Activated CD8-positive, alpha-beta memory T cell treated with anti-CD3 and anti-CD28 coated beads for 48 hours (primary cell): ENCODE measurements around the gene CAVIN2.
A peak's percentile ranks its signal among the peaks of the same experiment; 100 is the strongest.

Experiments used
- DNase-seq, 3 experiments: peaks; one replicate each; pipeline ENCODE4 v3.0.0-alpha.2; 2020; ENCODE audit warnings: low read depth in 2 of 3, low spot score in 2 of 3

The CAVIN2 gene

DNA sequence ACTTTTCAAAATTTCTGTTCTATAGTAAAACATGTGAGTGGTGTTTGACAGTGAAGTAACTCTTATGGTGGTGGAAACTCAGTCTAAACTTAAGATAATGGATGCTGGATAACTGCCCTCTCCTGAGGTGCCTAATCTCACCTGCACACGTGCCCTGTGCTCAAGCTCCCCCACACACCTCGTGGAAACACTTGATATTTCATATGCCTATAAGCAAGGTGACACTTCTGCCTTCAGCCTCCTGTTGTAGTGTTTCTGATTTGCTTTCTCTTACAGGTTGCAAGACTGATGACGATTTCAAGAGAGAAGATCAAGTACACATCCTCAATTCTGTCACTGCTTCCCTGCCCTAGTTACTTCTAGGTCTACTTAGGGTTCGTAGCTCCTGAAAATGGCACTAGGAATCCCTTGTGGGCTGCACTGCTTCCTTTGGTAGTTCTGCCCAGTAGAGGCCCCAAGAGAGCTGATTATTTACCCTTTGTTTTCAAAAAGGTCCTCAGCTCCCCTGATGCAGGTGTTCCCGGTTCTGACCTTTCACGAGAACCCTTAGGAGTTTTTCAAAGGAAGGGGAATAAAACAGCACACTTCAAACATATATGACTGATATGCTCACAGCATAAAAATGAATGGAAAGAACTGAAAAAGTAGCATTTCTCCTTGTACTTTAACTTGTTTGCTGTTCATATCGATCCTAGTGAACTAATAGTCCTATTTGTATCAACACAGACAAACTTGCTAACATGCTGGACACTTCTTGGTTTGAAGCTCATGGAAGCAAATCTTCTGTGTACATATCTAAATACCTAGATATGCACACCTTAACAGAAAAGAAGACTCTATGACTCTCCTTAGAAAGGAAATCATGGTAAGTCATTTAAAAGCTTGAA is 6.7 kb downstream of the CAVIN2 start:
- no peak for DNase-seq

DNA sequence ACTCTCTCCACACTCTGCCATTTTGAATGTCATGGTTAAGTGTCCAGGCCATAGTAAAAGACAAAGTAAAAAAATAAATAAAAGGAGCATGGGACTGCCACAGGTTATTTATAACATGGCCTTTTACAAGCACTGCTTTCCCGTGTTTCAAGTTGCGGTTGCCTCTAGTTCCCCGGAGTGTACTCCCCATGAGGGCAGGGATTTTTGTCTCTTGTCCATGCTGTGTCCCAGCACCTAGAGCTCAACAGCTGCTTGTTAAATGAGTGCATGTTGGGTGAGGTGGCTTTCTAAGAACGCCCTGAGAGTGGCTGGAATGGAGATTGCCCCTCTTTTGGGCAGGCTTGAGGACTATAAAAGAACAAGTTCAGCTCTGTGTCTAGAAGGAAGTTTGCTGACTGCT is 8.4 kb downstream of the CAVIN2 start:
- DNase-seq: no peak

DNA sequence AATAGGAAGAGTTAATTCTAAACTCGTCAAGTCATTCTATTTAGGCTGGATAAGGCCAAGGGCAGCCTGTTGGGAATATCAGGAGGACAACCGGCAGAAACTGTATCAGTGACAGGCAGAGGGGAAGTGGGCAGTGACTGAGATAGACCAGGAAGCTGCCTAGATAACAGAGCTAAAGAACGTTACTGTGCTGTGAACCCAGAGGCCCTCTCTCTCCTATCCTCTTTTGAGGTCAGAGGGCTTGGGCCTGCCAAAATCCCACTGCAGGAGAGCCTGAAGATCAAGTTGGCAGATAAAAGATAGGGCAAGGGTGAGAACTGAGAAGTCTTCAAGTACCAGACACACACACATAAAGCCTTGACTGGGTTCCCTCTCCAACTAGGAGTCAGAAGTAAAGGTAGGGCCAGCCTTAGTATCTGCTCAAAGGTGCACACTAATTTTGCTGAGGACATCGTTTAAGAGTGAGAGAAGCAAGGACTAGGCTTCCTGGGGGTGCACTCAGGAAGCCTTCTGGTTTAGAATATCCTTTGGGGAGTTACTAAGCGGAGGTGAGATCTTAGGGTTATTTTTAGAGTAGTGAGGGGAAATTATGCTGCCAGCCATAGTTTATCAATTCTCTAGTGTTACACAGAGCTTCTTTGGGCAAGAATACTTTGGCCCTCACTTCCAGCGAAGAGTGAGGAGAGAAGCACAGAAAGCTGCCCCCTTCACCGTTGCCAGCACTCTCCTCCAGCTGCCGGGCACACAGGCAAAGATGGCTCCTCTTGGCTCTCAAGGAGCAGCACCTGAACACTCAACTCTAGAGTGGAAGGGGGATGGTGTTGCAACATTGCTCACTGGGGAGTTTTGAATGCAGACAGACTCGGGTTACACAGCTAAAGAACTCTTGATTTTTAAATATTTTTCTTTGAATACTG is 9.8 kb downstream of the CAVIN2 start:
- no peak for DNase-seq

DNA sequence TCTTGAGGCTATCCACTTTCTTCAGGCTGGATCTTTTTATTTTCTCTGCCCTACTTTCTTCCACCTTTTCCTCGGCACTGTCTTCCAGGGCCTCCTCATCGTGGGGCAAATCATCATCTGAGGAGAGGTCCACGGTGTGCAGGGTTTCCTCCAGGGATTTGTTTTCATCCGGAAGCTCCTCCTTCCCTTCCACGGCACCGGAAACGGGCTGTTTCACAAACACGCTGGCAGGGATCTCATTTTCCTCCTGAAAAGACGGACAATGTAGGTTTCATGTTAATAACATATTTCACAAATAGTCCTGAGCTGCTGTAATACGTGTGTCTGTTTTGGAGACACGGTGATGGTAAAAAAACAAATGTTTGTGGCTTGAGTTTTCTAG is 10.4 kb downstream of the CAVIN2 start:
- no peak for DNase-seq

DNA sequence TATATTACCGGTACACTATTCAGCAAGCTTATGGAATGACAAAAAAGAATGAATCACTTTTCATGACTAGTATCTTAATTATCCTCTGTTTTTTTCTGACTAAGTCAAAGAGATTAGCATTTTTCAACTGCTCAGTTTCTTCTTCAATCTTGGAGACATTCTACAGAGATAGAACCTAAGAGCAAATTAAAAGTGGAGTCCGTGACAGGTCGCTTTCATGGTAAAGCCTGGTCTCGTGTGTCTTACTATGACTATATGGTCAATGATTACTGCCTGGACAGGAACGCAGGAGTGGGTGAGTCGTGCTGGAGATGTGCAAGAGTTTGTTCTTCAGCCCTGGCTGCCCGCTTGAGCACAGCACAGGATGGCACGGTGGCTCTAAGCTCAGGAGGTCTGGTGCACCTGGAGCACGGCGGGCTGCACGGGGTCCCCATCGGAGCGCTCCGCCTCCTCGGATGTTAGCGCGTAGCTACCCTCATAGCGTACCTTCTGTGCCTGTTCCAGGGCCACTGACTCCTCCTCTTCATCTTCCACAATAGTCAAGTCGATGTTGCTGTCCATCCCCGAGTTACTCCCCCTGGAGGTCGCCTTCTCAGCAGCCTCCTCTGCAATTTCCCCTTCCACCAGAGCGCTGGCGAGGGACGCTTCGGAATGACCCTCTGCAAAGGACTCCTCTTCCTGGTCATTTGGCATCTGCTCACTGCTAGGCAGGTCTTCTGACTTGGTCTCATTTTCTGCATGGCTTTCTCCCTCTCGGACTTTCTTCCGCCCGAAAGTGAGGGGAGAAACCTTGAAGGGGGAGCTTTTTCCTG is 11.1 kb downstream of the CAVIN2 start:
- no peak for DNase-seq

DNA sequence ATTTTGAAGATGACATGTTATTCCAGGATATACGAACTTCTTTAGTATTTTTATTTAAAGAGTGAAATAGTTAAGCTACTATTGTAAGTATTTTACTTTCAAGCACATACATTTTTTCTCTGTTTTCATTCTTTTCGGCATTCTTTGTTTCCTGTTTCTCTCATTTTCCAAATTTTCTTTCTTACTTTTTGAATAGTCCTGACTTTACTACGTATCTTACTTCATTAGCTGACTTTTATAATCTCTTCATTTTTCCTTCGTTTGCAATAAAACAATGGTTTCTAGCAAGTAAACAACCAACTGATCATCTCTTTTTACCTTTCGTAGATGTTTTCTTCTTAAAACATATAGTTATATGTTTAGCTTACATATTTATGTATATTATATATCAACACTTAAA is 11.8 kb downstream of the CAVIN2 start:
- DNase-seq: no peak

DNA sequence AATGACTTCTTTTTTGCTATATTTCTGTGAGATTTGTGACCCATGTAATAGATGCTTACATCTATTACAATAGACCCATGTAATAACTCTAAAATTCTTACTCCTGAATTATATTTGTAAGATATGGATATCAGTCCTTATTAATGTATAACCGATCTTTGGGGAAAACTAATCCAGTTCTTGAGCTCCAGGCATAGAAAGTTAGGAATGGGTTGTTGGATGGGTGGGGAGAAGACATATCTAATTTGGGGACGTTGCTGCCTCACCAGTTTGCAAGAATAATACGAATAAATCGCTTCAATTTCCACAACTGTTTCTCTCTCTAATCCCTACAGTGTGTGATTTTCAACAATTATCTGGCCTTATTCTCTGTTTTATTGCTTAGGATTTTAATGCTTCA is 13.5 kb downstream of the CAVIN2 start:
- DNase-seq: no peak

DNA sequence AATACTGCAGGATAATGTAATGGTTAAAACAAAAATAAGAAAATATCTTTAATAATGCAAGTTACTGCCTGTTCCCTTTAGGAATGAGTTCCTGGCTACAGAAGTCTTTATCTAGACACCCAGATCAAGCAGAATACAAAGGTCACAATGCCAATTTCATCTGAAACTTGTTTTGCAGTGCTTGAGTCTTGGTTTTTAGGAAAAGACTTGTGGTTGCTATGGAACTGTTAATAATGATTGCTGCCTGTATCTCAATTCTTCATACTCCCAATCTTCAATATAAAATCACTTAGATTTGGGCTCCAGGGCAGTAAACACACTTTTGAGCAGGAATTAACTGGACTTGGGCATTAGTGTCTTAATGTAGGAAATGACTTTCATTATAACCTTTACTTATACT is 14.2 kb downstream of the CAVIN2 start:
- no peak for DNase-seq

DNA sequence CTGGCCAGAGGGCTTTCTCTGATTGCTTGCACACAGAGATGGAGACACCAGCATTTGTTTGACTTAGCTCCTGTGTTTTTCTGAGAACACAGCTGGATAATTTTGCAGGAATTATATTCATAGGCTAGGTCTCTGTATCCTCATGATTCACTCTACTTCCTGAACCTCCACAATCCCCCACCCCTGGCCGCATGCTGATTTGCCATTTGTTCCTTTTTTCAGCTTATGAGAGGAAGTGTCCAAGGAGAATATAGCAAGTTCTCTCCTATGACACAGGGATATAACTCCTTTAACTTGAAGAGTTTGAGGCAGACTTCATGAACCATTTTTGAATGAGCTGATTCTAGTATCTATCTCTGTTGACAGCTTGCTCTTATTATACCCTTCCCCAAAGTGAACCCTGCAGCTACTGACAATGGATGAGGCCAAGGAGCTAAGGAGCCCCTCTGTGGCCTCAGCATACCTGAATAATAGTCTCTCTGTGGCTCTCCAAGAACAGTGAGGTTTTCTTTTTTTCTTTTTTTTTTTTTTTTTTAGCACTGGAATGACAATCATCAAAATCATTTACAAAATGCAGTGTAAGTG is 15.4 kb downstream of the CAVIN2 start:
- DNase-seq: no peak

DNA sequence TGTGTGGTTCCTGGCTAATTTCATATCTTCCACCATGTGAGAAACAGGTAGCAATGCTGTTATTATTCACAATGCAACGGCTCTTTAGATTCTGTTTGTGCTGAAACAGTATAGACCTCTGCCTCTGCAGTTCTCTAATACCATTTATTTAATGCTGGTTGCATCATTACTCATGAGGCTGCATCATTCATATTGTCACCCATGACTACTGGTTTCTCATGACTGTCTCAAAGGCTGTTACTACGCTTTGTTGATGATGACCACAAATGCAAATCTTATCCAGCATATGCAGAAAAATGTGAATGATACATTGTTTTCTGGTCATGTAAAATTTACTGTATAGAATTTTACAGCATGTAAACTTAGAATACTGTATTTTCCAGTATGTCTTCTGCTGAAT is 22.5 kb downstream of the CAVIN2 start:
- DNase-seq: no peak

DNA sequence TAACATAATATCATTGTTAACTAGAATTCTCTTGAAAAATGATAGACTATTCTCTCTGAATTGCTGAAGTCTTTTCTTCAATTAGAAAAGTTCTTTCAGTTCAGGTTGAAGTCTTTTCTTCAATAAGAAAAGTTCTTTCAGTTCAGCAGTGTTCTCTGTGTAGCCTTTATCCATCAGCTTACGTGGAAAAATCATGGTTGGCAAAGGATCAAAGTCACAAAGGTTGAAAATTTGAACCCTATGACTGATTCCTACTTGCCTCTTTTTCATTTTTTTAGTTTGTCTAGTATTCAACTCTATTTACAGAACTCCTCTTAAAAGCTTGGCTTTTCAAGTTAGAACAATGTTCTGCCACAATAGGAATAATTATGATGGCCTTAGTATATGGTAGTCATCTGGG is 25.8 kb downstream of the CAVIN2 start:
- DNase-seq: no peak

DNA sequence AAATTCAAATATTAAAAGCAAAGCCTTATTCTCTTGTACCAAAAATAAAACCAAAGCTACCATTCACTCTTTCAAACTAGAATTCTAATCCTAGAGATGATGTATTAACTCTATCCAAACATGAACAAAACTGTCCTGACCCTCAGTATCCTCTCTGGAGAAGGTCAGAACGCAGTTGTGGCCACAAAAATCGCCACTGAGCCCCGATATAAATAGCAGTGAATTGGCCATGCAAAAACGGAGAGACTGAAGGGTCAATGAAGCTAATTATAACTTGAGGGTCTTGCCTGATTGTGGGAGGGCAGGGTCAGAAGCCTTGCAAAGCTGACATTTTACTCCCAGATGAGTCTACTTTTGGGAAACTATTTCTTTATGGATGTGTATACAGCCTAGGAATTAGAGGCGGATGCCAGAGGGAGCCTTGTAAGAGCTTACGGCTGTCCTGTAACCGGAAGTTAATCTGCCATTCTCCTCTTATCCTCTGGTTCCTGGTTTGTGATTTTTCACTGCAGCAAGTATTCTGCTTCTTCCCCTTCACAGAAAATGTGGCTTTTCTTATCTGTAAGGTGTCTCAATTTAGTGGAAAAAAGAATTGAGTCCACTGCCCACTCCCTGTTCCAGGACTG is 28.1 kb downstream of the CAVIN2 start:
- no peak for DNase-seq

DNA sequence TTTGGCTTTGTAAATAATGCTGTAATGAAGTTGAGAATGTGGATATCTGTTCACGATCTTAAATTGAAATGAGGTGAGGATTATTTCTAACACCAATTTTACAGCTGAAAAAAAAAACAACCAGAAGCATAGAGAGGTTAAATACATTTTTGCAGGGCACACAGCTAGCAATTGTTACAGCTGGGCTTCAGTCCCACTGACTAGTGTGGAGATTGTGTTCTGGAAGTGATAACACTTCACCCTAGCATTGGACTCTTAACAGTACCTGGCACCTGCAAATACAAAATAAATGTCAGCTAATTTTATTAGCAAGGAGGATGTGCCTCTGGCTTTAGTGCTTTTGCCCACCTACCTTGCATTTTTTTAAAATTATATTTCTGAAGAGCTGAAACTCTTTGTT is 28.8 kb downstream of the CAVIN2 start:
- DNase-seq: no peak

DNA sequence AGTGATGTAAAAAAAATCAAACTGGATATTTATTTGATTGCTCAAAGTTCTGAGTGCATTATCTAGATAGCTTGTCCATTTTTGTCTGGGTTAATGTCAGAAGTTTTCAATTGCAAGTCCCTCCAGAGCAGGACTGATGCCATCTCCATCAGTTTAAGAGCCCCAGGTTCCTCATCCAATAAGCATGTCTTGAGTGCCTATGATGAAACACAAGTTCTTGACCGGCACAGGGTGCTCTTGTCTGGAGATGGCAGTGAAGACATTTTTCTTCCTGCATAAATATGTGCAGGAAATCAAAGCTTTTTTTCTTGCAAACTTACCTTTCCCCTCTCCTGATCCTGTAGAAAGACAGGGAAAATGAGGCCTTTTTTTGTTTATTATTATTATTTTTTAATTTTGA is 31.9 kb downstream of the CAVIN2 start:
- no peak for DNase-seq

DNA sequence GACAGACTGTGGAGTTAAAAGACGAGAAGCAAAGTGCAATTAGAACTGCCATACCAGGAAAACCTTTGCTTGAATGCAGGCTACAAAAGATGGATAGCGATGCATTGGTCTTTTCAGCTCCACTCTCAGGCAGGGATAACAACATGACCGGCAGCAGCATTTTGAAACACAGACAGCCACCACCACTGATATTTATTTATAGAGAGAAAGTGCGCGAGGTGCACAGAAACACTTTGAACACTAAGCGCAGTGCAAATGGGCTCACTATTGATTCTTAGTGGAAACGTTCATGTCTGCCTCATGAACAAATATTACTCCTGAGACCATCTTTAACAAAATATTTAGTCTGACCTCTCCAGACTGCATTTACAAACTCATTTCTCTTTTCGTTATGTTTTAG is 32.9 kb downstream of the CAVIN2 start:
- no peak for DNase-seq

DNA sequence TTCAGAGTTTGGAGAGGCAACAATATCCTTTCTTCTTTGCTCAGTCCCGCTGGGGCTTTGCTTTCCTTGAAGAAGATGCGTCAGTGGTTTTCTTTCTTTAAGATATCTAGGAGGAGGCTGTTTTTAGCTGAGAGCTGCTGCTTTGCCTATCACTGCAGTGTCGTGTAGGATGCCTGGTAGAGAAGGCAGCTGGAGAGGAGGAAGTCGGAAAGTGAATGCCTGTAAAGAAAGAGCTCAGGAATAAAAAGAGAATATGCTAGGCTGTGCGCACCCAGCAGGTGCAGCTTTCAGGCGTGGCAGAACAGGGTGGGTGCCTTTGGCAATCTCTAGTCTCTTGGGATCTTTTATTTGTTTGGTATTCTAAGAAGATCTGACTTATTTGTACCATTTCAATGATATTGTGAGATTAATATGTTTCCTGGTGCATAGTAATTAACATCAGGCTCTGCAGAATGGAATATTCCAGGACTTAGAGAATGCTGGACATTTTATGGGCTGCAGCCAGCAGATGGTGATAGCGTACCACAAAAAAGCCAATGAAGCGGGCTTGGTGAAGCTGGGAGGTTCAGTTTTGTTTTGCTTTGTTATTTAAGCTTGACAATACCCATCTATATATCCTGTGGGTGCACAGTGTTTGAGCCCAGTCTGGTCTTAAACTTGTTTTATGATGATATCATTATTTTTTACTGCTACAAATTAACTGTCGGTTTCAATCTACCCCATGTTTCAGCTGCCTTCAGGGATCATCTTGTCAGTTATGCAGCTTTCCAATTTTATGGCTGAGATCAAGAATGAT is 34.9 kb downstream of the CAVIN2 start:
- peak in 1 of 3 experiments; percentile 8 for DNase-seq

DNA sequence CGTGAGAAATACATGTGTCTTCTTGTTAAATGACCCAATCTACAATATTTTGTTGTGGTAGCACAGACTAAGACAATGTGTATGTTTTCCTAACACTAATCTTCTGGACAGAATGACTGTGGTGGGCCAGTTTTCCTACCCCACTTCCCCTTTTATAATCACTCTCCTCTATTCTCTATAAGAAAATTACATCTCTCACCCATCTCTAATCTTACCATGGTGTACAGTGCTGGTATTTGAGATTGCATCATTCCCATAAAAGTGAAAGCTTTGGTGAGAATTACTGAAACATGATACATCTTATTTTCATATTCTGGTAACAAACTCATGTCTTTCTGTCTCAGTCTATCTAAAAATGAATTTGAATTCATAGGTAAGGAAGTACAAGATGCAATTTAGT is 40.5 kb downstream of the CAVIN2 start:
- DNase-seq: no peak

DNA sequence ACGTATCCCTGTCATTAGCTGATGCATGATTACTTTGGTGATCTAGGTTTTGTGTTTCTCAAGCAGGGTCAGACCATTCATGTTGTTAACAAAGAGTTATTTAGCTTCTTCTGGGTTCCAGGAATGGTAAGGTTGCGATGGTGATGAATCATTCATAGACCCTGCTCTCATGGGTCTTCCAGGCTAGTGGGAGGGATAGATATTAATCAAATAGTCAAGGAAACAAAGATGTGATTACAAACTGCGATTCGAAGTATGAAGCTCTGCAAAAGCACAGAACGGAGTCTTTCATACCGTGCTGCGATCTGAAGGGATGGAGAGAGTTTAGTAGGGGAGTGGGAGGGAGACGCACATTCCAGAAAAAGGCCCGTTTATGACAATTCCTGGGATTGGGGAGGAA is 42.1 kb downstream of the CAVIN2 start:
- DNase-seq: no peak

DNA sequence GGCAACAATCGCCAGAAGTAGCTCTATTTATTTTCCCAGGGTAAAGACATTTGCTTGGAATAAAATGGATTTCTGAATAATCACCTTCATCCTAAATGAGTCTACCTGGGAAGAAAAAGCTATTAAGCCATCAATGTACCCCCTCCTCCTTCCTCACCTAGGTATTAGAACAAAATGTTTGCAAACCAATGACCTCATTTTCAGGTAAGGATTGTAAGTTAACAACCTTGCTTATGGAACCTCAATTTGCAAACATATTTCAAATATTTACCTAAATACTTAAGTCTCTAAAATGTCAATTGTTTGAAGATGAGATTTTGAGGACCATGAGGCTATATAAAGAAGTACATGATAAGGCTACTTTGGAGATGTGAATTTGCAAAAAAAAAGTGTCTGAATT is 43.9 kb downstream of the CAVIN2 start:
- no peak for DNase-seq

DNA sequence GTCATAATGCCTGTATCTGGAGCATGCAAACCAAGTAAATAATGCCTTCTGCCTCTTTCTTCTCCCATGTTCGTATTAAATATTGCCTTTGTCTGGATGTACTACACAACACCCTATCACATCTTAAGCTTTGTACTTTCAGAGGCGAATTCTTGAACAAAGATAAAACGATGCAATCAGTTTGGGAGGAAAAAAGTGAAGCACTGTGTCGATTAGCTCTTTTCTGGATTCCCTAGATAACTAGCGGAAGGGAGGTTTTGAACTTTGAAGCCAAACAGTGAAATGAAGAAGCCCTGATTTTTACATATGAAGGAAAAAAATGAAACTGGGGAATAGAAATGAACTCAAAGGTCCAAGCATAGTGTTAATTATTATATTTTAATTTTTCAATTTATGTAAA is 44.7 kb downstream of the CAVIN2 start:
- DNase-seq: no peak
